MM.1S (cell line): ENCODE results near the gene SMIM14.

ENCODE experiments used
- DNase-seq: peaks from one replicate; pipeline ENCODE4 v3.0.0-alpha.2; 2015
- H2AFZ ChIP-seq: fragments of 300-600 bp; sonication (generic); 2 replicates; pipeline ENCODE4 v1.6.0; 2016; ENCODE audit warnings: antibody characterized with exemption, low read length
- H3F3A ChIP-seq: fragments of 300-600 bp; sonication (generic); 2 replicates; pipeline ENCODE4 v1.6.1; 2016; ENCODE audit warnings: mild to moderate bottlenecking, antibody characterized with exemption, low read length, moderate library complexity, mixed read lengths; ENCODE audit not compliant: insufficient read depth
- H3K27ac ChIP-seq: fragments of 300-600 bp; sonication (generic); 2 replicates; pipeline ENCODE4 v1.5.1; 2016; ENCODE audit warnings: mild to moderate bottlenecking, low read length
- H3K27me3 ChIP-seq: fragments of 300-600 bp; sonication (generic); replicated peaks from 2 replicates; pipeline ENCODE4 v1.6.0; 2016; ENCODE audit warnings: low read length; ENCODE audit not compliant: insufficient read depth
- H3K36me3 ChIP-seq: fragments of 300-600 bp; sonication (generic); replicated peaks from 2 replicates; pipeline ENCODE4 v1.6.1; 2016; ENCODE audit warnings: mild to moderate bottlenecking, low read length, mixed read lengths; ENCODE audit not compliant: insufficient read depth
- H3K4me1 ChIP-seq: fragments of 300-600 bp; sonication (generic); 2 replicates; pipeline ENCODE4 v1.6.1; 2016; ENCODE audit warnings: low read length, mixed read lengths
- H3K4me2 ChIP-seq: fragments of 300-600 bp; sonication (generic); 2 replicates; pipeline ENCODE4 v1.6.0; 2016; ENCODE audit warnings: low read depth, low read length
- H3K4me3 ChIP-seq: fragments of 300-600 bp; sonication (generic); 2 replicates; pipeline ENCODE4 v1.5.1; 2016; ENCODE audit warnings: low read length, mixed read lengths
- H3K79me2 ChIP-seq: fragments of 300-600 bp; sonication (generic); 2 replicates; pipeline ENCODE4 v1.6.1; 2016; ENCODE audit warnings: mixed run types, low read length, mixed read lengths
- H3K9ac ChIP-seq: fragments of 300-600 bp; sonication (generic); 2 replicates; pipeline ENCODE4 v1.6.1; 2016; ENCODE audit warnings: low read length, mixed read lengths
- H3K9me2 ChIP-seq: fragments of 300-600 bp; sonication (generic); replicated peaks from 2 replicates; pipeline ENCODE4 v1.6.1; 2016; ENCODE audit warnings: mild to moderate bottlenecking, low read length, mixed read lengths; ENCODE audit not compliant: insufficient read depth
- H3K9me3 ChIP-seq: fragments of 300-600 bp; sonication (generic); replicated peaks from 2 replicates; pipeline ENCODE4 v1.6.1; 2016; ENCODE audit warnings: mild to moderate bottlenecking, low read length, mixed read lengths; ENCODE audit not compliant: insufficient read depth
- H4K20me1 ChIP-seq: fragments of 300-600 bp; sonication (generic); 2 replicates; pipeline ENCODE4 v1.6.1; 2016; ENCODE audit warnings: mild to moderate bottlenecking, low read length, moderate library complexity, mixed read lengths; ENCODE audit not compliant: insufficient read depth
- EZH2 ChIP-seq: fragments of 300-600 bp; sonication (generic); optimal IDR thresholded peaks from 2 replicates; pipeline ENCODE3; 2017; ENCODE audit warnings: low read depth, mild to moderate bottlenecking, antibody characterized with exemption, low read length, mixed read lengths
- EZH2phosphoT487 ChIP-seq: fragments of 300-600 bp; sonication (generic); IDR thresholded peaks from 2 replicates; pipeline ENCODE4 v1.6.1; 2018; ENCODE audit warnings: antibody characterized with exemption, low read length
- TF ChIP-seq, protein P1 (sequence below): fragments of 300-600 bp; sonication (generic); IDR thresholded peaks from 2 replicates; pipeline ENCODE4 v1.5.1; 2016; ENCODE audit warnings: antibody characterized with exemption, low read length, mixed read lengths

SMIM14 gene

GRCh38 chr4:39649639-39650265, 11.1 kb upstream of the SMIM14 start:
- Histone ChIP-seq H3K27ac (no peak overlapping the region), H2AFZ (no peak overlapping the region), H3K79me2 (no peaks in the 10 kb centered on the region), H4K20me1 (no peaks in the 10 kb centered on the region), H3K4me3 (no peak overlapping the region), H3K9me2 (no peaks in the 10 kb centered on the region), H3K36me3 (no peaks in the 10 kb centered on the region), H3K4me1 (no peaks in the 10 kb centered on the region), H3K4me2 (no peak overlapping the region), H3K27me3 (no peaks in the 10 kb centered on the region), H3K9ac (no peak overlapping the region), H3F3A (no peaks in the 10 kb centered on the region), H3K9me3 (no peaks in the 10 kb centered on the region)
- TF ChIP-seq EZH2 (no peak), EZH2phosphoT487 (no peak)
- TF ChIP-seq, protein P1, sequence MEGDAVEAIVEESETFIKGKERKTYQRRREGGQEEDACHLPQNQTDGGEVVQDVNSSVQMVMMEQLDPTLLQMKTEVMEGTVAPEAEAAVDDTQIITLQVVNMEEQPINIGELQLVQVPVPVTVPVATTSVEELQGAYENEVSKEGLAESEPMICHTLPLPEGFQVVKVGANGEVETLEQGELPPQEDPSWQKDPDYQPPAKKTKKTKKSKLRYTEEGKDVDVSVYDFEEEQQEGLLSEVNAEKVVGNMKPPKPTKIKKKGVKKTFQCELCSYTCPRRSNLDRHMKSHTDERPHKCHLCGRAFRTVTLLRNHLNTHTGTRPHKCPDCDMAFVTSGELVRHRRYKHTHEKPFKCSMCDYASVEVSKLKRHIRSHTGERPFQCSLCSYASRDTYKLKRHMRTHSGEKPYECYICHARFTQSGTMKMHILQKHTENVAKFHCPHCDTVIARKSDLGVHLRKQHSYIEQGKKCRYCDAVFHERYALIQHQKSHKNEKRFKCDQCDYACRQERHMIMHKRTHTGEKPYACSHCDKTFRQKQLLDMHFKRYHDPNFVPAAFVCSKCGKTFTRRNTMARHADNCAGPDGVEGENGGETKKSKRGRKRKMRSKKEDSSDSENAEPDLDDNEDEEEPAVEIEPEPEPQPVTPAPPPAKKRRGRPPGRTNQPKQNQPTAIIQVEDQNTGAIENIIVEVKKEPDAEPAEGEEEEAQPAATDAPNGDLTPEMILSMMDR: no peak
- DNase-seq: no peak

- H3K9ac ChIP-seq: no peak overlapping the region
- no peaks in the 10 kb centered on the region for H3K79me2 ChIP-seq
- H3K4me3 ChIP-seq: no peak overlapping the region
- no peaks in the 10 kb centered on the region for H3K36me3 ChIP-seq
- TF ChIP-seq EZH2 (no peak), EZH2phosphoT487 (no peak)
- TF ChIP-seq, protein P1: no peak
- no peak for DNase-seq
- H4K20me1 ChIP-seq: no peaks in the 10 kb centered on the region
- no peak overlapping the region for H3K27ac ChIP-seq
- no peak overlapping the region for H3K4me2 ChIP-seq
- H3F3A ChIP-seq: no peaks in the 10 kb centered on the region
- no peaks in the 10 kb centered on the region for H3K9me3 ChIP-seq
- no peak overlapping the region for H2AFZ ChIP-seq
- H3K4me1 ChIP-seq: no peaks in the 10 kb centered on the region
- H3K9me2 ChIP-seq: no peaks in the 10 kb centered on the region
- no peaks in the 10 kb centered on the region for H3K27me3 ChIP-seq
Measured at GRCh38 chr4:39648827-39649558, 10.3 kb upstream of the SMIM14 start.

DNA sequence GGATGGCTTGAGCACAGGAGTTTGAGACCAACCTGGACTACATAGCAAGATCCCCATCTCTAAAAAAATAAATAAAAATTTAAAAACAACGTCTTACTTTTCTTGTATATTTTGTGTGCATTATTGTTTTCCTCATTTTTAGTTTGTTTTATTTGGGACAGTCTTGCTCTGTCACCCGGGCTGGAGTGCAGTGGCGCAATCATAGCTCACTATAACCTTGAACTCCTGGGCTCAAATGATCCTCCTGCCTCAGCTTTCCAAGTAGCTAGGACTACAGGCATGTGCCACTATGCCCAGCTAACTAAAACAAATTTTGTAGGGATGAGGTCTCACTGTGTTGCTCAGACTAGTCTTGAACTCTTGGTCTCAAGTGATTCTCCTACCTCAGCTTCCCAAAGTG, 9.5 kb upstream of the SMIM14 start:
- Histone ChIP-seq H4K20me1 (no peaks in the 10 kb centered on the region), H3K9ac (no peak overlapping the region), H3K27ac (no peak overlapping the region), H3K9me3 (no peaks in the 10 kb centered on the region), H3K27me3 (no peaks in the 10 kb centered on the region), H3K4me3 (no peak overlapping the region), H3K9me2 (no peaks in the 10 kb centered on the region), H3F3A (no peaks in the 10 kb centered on the region), H3K36me3 (no peaks in the 10 kb centered on the region), H2AFZ (no peak overlapping the region), H3K4me2 (no peak overlapping the region), H3K4me1 (no peaks in the 10 kb centered on the region), H3K79me2 (no peaks in the 10 kb centered on the region)
- no peak for DNase-seq
- no peak for TF ChIP-seq EZH2phosphoT487
- no peak for TF ChIP-seq EZH2
- TF ChIP-seq, protein P1: no peak
